DOHH2 (cell line): Measurements from ENCODE around the gene HYAL1.

Source experiments
- CTCF ChIP-seq: fragments of 200-600 bp; sonication (generic); IDR thresholded peaks from one replicate; pipeline ENCODE4 v1.5.1; 2014; ENCODE audit warnings: antibody characterized with exemption, mild to moderate bottlenecking, low read depth, low read length; ENCODE audit not compliant: poor library complexity, severe bottlenecking
- EZH2phosphoT487 ChIP-seq: fragments of 200-600 bp; sonication (generic); IDR thresholded peaks from 2 replicates; pipeline ENCODE4 v1.6.1; 2017; ENCODE audit warnings: borderline replicate concordance, mild to moderate bottlenecking, antibody characterized with exemption, low read length, moderate library complexity, mixed read lengths

GRCh38 chr3:50323092-50323600 is 19.8 kb upstream of the HYAL1 start:
- TF ChIP-seq CTCF (no peak), EZH2phosphoT487 (no peak)
